HCT116 (cell line): Measurements from ENCODE around the gene DPYD.

Experiments used
- CTCF ChIP-seq, 3 experiments: fragments of 200-600 bp in 1 of 3; sonication (generic) in 1 of 3; IDR thresholded peaks in 2 of 3; conservative IDR thresholded peaks in 1 of 3; 2 replicates each; pipeline ENCODE4 v1.5.1; 2012 to 2017; ENCODE audit warnings: low read depth in 2 of 3, low read length in 2 of 3, antibody characterized with exemption in 1 of 3, borderline replicate concordance in 1 of 3, control low read depth in 1 of 3, mild to moderate bottlenecking in 1 of 3, mixed read lengths in 1 of 3, mixed run types in 1 of 3, moderate library complexity in 1 of 3; ENCODE audit not compliant: insufficient read depth in 1 of 3
- EZH2 ChIP-seq: fragments of 200-600 bp; sonication (generic); IDR thresholded peaks from 2 replicates; pipeline ENCODE4 v1.6.1; 2017; ENCODE audit warnings: antibody characterized with exemption, mixed run types
- JUND ChIP-seq: IDR thresholded peaks from 2 replicates; pipeline ENCODE4 v1.6.1; 2012
- POLR2A ChIP-seq: IDR thresholded peaks from 2 replicates; pipeline ENCODE4 v1.7.0; 2011; ENCODE audit warnings: borderline replicate concordance; ENCODE audit not compliant: insufficient read depth, insufficient read length; ENCODE audit errors: extremely low read depth
- POLR2AphosphoS5 ChIP-seq: IDR thresholded peaks from 2 replicates; pipeline ENCODE4 v1.6.1; 2011; ENCODE audit warnings: mild to moderate bottlenecking, low read depth, low read length, moderate library complexity
- RAD21 ChIP-seq: IDR thresholded peaks from 2 replicates; pipeline ENCODE4 v1.6.1; 2012; ENCODE audit warnings: low read depth, mild to moderate bottlenecking
- SP1 ChIP-seq: IDR thresholded peaks from 2 replicates; pipeline ENCODE4 v1.6.1; 2012; ENCODE audit warnings: low read depth
- YY1 ChIP-seq: IDR thresholded peaks from 2 replicates; pipeline ENCODE4 v1.6.1; 2011; ENCODE audit warnings: low read length, low read depth, moderate library complexity, mild to moderate bottlenecking; ENCODE audit not compliant: insufficient replicate concordance; ENCODE audit errors: extremely low read depth

GRCh38 chr1:97623220-97623619, 297.6 kb downstream of the DPYD start:
- TF ChIP-seq EZH2 (no peak), CTCF (IDR thresholded peaks at IDR 0.05 in 2 of 3, conservative IDR thresholded peaks at IDR 0.05 in 1 of 3; ENCODE audit: borderline replicate concordance in 1 of 3, insufficient read depth in 1 of 3, low read depth in 2 of 3, low read length in 2 of 3) (no peak), POLR2AphosphoS5 (no peak), JUND (no peak), POLR2A (no peak), YY1 (no peak), SP1 (no peak), RAD21 (no peak)
